Suprapubic skin (tissue), 4 donors: ENCODE measurements around the gene FNDC7. TPM values are rescaled to one million over a fixed set of nuclear protein-coding genes. Genes with fewer than 3 reads are reported as not detected.
"Not testable (repeated sequence)": the region's sequence is repeated elsewhere in the genome, so short reads cannot be mapped to it uniquely, and the experiment has no call there.

ENCODE experiments used
- DNase-seq, 2 donors: peaks; one replicate each; pipeline ENCODE4 v3.0.0-alpha.2; 2019; ENCODE audit warnings: low spot score in 2 of 2
- H3K27ac ChIP-seq: fragments of 200-600 bp; sonication (generic); one replicate; pipeline ENCODE4 v1.5.1; 2019
- H3K27me3 ChIP-seq: fragments of 200-600 bp; sonication (generic); one replicate; pipeline ENCODE4 v1.5.1; 2019
- H3K36me3 ChIP-seq: fragments of 200-600 bp; sonication (generic); one replicate; pipeline ENCODE4 v1.5.1; 2019
- H3K4me1 ChIP-seq: fragments of 200-600 bp; sonication (generic); one replicate; pipeline ENCODE4 v1.5.1; 2019
- H3K4me3 ChIP-seq: fragments of 200-600 bp; sonication (generic); one replicate; pipeline ENCODE4 v1.5.1; 2019; ENCODE audit warnings: mild to moderate bottlenecking
- H3K9me3 ChIP-seq: fragments of 200-600 bp; sonication (generic); one replicate; pipeline ENCODE4 v1.5.1; 2019
- CTCF ChIP-seq, 2 donors: fragments of 200-600 bp in 1 of 2; fragments of 450-650 bp in 1 of 2; sonication (generic) in 1 of 2; IDR thresholded peaks; one replicate each; pipeline ENCODE4 v1.5.1; 2016 to 2019; ENCODE audit warnings: antibody characterized with exemption in 2 of 2, mild to moderate bottlenecking in 1 of 2, moderate library complexity in 1 of 2
- EP300 ChIP-seq: sonication (generic); formaldehyde crosslinking; IDR thresholded peaks from one replicate; pipeline ENCODE4 v1.6.1; 2017; ENCODE audit warnings: antibody characterized with exemption
- POLR2A ChIP-seq, 2 donors: fragments of 450-650 bp; IDR thresholded peaks; one replicate each; pipeline ENCODE4 v1.6.1; 2017; ENCODE audit warnings: antibody characterized with exemption in 2 of 2, mild to moderate bottlenecking in 2 of 2, moderate library complexity in 2 of 2
- POLR2AphosphoS5 ChIP-seq, 3 donors: sonication (generic); formaldehyde crosslinking; IDR thresholded peaks; one replicate each; pipeline ENCODE4 v1.6.1; 2017; ENCODE audit warnings: antibody characterized with exemption in 3 of 3
- WGBS: methylation state at CpG from one replicate; pipeline ENCODE4 v1.1.5; 2018; 5-methylcytosine and 5-hydroxymethylcytosine counted together
- total RNA-seq, 4 donors: library from RNA; depleted of rRNA; stranded (reverse); fragments of >200 nt; gene quantifications; one replicate each; pipeline ENCODE4 v1.1.0, GENCODE V29; 2016

Gene FNDC7
- total RNA-seq, 4 donors from 2014 or later = 0.24 TPM; not detected in 3

GRCh38 chr1:108701176-108701849 lies 11.4 kb upstream of the FNDC7 start:
- peaks cover 53% of the 10 kb centered on the region for H3K36me3 ChIP-seq

GRCh38 chr1:108702109-108702508 lies 10.6 kb upstream of the FNDC7 start:
- H3K27ac ChIP-seq, H3K4me1 ChIP-seq, H3K4me3 ChIP-seq, H3K27me3 ChIP-seq, H3K9me3 ChIP-seq, DNase-seq: not testable (repeated sequence)
- WGBS = 98% methylated on average over 6 of the region's 6 CpGs
- peaks cover 46% of the 10 kb centered on the region for H3K36me3 ChIP-seq

More at GRCh38 chr1:108701176-108701849, 11.4 kb upstream of the FNDC7 start:
- DNase-seq = no peak
- Histone ChIP-seq H3K9me3 (no peaks in the 10 kb centered on the region), H3K4me3 (no peak overlapping the region), H3K4me1 (peaks cover 7% of the 10 kb centered on the region), H3K27me3 (no peaks in the 10 kb centered on the region), H3K27ac (no peak overlapping the region)
- TF ChIP-seq POLR2A (IDR thresholded peaks at IDR 0.05) (no peak), POLR2AphosphoS5 (IDR thresholded peaks at IDR 0.05) (no peak), CTCF (IDR thresholded peaks at IDR 0.05) (no peak), EP300 (no peak)
- WGBS = 81% methylated on average over 5 of the region's 5 CpGs

GRCh38 chr1:108703939-108704338 lies 8.8 kb upstream of the FNDC7 start:
- peaks cover 7% of the 10 kb centered on the region for H3K4me1 ChIP-seq
- no peak for TF ChIP-seq POLR2AphosphoS5 (IDR thresholded peaks at IDR 0.05)
- TF ChIP-seq POLR2A (IDR thresholded peaks at IDR 0.05) = no peak
- no peak for TF ChIP-seq CTCF (IDR thresholded peaks at IDR 0.05)
- no peak for TF ChIP-seq EP300
- WGBS = 80% methylated on average over 6 of the region's 6 CpGs

GRCh38 chr1:108704496-108704895 lies 8.2 kb upstream of the FNDC7 start:
- DNase-seq = no peak
- no peak for TF ChIP-seq EP300
- TF ChIP-seq CTCF (IDR thresholded peaks at IDR 0.05) = no peak
- TF ChIP-seq POLR2AphosphoS5 (IDR thresholded peaks at IDR 0.05) = no peak
- no peak for TF ChIP-seq POLR2A (IDR thresholded peaks at IDR 0.05)
- peaks cover 7% of the 10 kb centered on the region for H3K4me1 ChIP-seq

More at GRCh38 chr1:108703939-108704338, 8.8 kb upstream of the FNDC7 start:
- peaks cover 28% of the 10 kb centered on the region for H3K36me3 ChIP-seq
- H3K4me3 ChIP-seq = no peak overlapping the region
- no peaks in the 10 kb centered on the region for H3K9me3 ChIP-seq
- H3K27me3 ChIP-seq = no peaks in the 10 kb centered on the region
- no peak overlapping the region for H3K27ac ChIP-seq
- no peak for DNase-seq

GRCh38 chr1:108706643-108707042 lies 6.1 kb upstream of the FNDC7 start:
- Histone ChIP-seq H3K27ac (no peak overlapping the region), H3K27me3 (no peaks in the 10 kb centered on the region), H3K4me3 (no peak overlapping the region), H3K36me3 (peaks cover 6% of the 10 kb centered on the region), H3K9me3 (no peaks in the 10 kb centered on the region), H3K4me1 (peaks cover 7% of the 10 kb centered on the region)
- DNase-seq = no peak
- WGBS = 94% methylated on average over 3 of the region's 3 CpGs
- TF ChIP-seq POLR2A (IDR thresholded peaks at IDR 0.05) (no peak), POLR2AphosphoS5 (IDR thresholded peaks at IDR 0.05) (no peak), CTCF (IDR thresholded peaks at IDR 0.05) (no peak), EP300 (no peak)

More at GRCh38 chr1:108704496-108704895, 8.2 kb upstream of the FNDC7 start:
- WGBS = 48% methylated on average over 2 of the region's 2 CpGs
- no peaks in the 10 kb centered on the region for H3K27me3 ChIP-seq
- H3K36me3 ChIP-seq = peaks cover 23% of the 10 kb centered on the region
- no peak overlapping the region for H3K27ac ChIP-seq
- H3K9me3 ChIP-seq = no peaks in the 10 kb centered on the region
- H3K4me3 ChIP-seq = no peak overlapping the region
